DOHH2 (cell line): ENCODE measurements around the gene NLRP13.

Experiments
- CTCF ChIP-seq: fragments of 200-600 bp; sonication (generic); IDR thresholded peaks from one replicate; pipeline ENCODE4 v1.5.1; 2014; ENCODE audit warnings: antibody characterized with exemption, mild to moderate bottlenecking, low read depth, low read length; ENCODE audit not compliant: poor library complexity, severe bottlenecking
- EZH2phosphoT487 ChIP-seq: fragments of 200-600 bp; sonication (generic); IDR thresholded peaks from 2 replicates; pipeline ENCODE4 v1.6.1; 2017; ENCODE audit warnings: borderline replicate concordance, mild to moderate bottlenecking, antibody characterized with exemption, low read length, moderate library complexity, mixed read lengths

GRCh38 chr19:55939206-55939605 lies 7.1 kb upstream of the NLRP13 start:
- TF ChIP-seq CTCF, result no peak
- TF ChIP-seq EZH2phosphoT487, result no peak
